Measurements from ENCODE around the gene S100A5.

Gene S100A5

DNA sequence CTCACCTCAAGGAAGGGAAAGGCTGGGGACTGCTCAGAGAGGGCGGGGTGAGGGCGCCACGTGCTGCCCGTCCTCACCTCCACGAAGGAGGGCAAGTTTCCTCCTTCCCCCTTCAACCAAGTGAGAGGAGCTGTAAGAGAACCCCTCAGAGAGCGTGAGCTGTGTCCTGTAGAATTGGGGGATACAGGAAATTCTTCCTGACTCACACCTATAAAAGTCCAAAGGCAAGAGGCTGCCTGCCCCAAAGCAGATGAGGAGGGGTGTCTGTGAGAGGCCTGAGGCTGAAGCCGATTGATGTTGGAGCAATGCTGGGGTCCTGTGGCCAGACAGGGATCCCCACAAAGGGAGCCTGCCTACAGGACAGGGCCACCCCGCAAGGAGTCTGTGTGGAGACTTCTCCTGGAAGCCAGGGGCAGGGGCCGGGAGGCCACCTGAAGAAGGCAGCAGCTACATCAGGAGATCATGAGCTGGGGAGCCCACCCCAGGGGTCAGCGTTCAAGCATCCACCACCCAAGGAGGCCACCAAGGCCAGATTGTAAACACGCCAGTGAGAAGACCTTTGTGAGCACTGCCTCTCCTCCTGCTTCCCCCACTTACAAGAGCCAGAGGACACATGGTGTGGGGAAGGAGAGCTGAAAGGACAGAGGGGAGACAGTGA, 32.7 kb downstream of the S100A5 start:
- no peak for DNase-seq (ENCODE audit: low read depth)

DNA sequence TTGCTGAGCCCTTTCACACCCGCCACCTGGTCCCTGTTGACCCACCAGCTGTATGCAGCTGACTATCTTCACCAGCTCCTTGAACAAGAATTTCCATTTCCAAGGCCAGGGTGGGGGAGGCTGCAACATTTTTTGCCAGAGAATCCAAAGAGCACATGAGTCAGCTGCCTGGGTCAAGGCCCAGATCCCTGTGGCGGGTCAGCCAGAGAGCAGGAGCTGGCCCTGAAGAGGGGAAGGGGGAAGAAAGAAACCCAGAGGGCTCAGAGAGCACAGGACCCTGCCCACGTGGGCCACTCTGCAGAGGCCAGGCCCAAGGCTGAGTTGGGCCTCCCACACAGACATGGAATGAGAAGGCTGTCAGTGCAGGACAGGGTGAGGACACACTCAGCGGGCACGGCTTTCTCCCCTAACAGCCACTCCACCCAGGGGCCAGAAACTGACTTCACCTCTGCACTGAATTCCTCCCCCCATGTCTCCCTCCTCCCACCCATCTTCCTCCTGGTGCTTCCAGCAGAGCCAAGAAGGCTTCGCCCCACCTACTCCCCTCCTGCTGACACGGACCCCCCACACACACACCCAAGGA, 33.8 kb downstream of the S100A5 start:
- no peak for DNase-seq (ENCODE audit: low read depth)

DNA sequence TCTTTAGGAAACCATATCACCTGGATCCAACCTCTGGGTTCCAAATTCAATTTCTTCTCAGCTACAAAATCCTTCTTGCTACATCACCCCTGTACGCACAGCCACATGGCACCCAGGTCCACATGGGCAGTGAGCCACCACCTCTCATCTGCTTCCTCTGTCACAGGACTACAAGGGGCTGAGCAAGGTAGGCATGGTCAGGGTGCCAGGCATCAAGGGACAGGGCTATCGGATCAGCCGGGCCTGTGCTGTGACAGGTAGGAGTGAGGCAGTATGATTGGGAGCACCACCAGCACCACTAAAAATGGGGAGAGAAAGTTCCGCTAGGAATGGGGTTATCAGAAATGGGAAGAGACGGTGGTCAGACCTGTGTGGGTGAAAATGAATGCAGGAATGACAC, 34.3 kb downstream of the S100A5 start:
- no peak for DNase-seq (ENCODE audit: low read depth)

- DNase-seq (ENCODE audit: low read depth) = no peak
Measured at GRCh38 chr1:153505576-153505975, 35.2 kb downstream of the S100A5 start.

GRCh38 chr1:153503766-153504165, 37.0 kb downstream of the S100A5 start:
- no peak for DNase-seq (ENCODE audit: low read depth)

DNA sequence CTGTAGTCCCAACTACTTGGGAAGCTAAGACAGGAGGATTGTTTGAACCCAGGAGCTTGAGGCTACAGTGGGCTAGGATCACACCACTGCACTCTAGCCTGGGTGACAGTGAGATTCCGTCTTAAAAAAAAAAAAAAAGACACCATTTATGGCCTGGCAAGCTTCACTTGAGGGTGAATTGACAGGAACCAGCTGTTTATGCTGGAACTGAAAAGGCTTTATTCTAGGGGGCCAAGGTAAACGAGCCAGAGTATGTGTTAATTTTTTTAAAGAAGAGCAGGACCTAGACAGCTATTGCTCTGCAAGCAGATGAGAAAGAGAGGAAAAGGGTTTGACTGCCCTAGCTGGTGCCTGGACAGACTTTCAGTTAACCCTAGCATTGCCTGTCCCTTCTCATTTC, 42.0 kb downstream of the S100A5 start:
- DNase-seq (ENCODE audit: low read depth) = no peak

GRCh38 chr1:153495536-153495935, 45.2 kb downstream of the S100A5 start:
- DNase-seq (ENCODE audit: low read depth) = no peak

DNA sequence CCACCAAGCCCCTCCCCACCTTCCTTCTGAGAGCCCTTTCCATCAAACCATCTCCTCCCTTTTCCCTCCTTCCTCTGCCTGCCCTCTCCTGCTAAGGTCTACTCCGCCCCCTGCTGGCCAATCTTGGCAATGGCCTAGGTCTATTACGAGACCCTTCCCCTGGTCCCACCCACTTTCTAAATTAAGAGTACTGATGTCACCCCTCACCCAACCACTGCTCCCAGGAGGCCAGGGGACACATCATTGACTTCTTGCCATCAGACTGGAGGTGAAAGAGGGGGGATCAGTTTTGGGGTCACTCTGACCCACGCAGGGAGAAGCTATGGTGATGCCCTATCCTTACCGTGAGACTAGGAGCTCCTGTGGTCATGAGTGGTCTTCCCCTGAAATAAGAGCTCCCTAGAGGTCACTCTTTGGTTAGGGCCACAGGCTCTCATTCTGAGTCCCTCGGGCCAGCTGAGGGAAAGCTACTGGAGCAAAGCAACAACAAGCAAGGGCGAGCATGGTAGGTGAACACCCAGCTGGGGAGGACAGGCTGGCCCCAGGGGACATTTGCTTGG, 45.7 kb downstream of the S100A5 start:
- peak; percentile 65 for DNase-seq (ENCODE audit: low read depth)

DNA sequence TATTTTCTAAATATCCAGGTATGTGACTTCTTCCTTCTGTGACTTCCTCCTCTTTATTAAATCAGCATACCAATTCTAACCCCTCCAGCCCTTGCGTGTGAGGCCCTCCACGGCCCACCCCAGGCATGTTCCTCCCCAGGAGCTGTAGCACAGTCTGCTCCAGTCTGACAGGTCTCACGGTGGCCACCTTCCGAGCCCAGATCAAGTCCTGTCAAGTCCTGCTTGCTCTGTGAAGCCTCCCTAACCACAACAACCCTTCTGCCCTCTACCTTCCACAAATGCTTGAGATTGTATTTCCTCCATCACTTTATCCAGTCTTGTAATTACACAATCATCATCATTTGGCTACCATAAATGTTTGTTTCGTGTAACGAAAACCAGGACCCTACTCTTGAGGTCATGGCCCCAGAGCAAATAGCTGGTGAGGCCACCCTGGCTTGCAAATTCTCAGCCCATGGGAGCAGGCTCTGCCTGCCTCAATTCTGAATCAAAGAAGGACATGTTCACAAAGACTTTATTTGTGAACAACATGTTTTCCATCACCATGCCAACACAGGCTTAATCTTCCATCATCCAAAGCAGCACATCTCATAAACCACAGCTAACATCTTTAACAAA, 47.3 kb downstream of the S100A5 start:
- no peak for DNase-seq (ENCODE audit: low read depth)

- no peak for DNase-seq (ENCODE audit: low read depth)
Measured at GRCh38 chr1:153490272-153491051, 50.3 kb downstream of the S100A5 start.

DNA sequence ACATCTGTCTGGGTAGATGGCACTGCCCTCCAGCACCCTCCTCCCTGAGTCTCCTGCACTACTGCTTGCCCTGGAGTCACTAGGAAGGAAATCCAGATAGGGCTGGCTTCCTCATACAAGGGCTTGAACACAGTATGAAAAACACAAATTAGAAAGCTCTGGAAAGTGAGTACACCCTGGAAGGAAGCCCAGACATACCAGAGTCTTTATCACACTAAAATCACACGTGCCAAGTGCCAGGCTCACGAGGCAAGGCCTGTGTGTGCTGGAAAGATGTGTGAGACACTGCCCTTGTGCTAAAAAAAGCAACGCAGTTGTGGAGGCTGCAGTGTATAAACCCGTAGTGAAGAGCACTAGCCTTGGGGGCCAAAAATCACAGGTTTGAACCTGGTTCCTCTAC, 52.0 kb downstream of the S100A5 start:
- DNase-seq (ENCODE audit: low read depth) = no peak

DNA sequence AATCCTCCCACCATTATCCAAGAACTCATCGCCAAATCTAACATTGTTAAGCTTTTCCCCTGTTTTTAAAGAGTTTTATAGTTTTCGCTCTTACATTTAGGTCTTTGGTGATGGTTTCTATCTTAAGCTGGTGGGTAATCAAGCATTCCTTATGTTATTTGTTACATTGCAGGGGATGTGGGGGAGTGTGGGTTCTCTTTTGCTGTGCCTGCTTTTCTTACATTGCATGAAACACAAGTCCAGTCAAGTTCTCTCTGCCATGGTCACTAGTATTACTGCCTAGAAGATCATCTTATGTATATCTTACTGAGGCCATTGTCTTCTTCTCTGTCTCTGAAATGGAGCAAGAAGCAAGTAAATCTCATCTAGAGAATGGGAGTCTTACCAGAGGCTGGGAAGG, 53.0 kb downstream of the S100A5 start:
- no peak for DNase-seq (ENCODE audit: low read depth)

All from stimulated activated CD8-positive, alpha-beta memory T cell treated with anti-CD3 and anti-CD28 coated beads, Interleukin-12 subunit alpha, Interleukin-12 subunit beta, amount 100 ng/mL, for 1 hour (primary cell).